Keratinocyte (primary cell): Measurements from ENCODE around the gene SLC39A10. TPM values are rescaled to one million over a fixed set of nuclear protein-coding genes. Genes with fewer than 3 reads are reported as not detected.

Source experiments
- DNase-seq: peaks from one replicate; pipeline ENCODE4 v3.0.0-alpha.2; 2011; ENCODE audit warnings: low read depth, missing footprints, low spot score
- FAIRE-seq: peaks from 2 replicates; lab custom pipeline; 2011; peaks lifted over from hg19 to GRCh38; lab: Jason Lieb, UNC
- H2AFZ ChIP-seq: 2 replicates; pipeline ENCODE4 v1.6.0; 2012; ENCODE audit warnings: low read length, control low read depth, inconsistent platforms; ENCODE audit not compliant: control insufficient read depth
- H3K27ac ChIP-seq: 2 replicates; pipeline ENCODE4 v1.5.1; 2011; ENCODE audit warnings: low read length; ENCODE audit not compliant: control insufficient read depth, insufficient read depth
- H3K27me3 ChIP-seq: 3 replicates; pipeline ENCODE4 v1.6.0; 2011; ENCODE audit warnings: low read length; ENCODE audit not compliant: control insufficient read depth, insufficient read depth; ENCODE audit errors: extremely low read depth
- H3K36me3 ChIP-seq, 2 experiments: 2 replicates in 1 of 2; 3 replicates in 1 of 2; pipeline ENCODE4 v1.5.1; 2011; ENCODE audit warnings: low read length in 2 of 2, mild to moderate bottlenecking in 1 of 2; ENCODE audit not compliant: control insufficient read depth in 2 of 2, insufficient read depth in 2 of 2; ENCODE audit errors: extremely low read depth in 1 of 2
- H3K4me1 ChIP-seq: 3 replicates; pipeline ENCODE4 v1.5.1; 2011; ENCODE audit warnings: low read length; ENCODE audit not compliant: control insufficient read depth, insufficient read depth; ENCODE audit errors: extremely low read depth
- H3K4me2 ChIP-seq: 3 replicates; pipeline ENCODE4 v1.6.0; 2011; ENCODE audit warnings: low read depth, low read length; ENCODE audit not compliant: control insufficient read depth, insufficient read depth; ENCODE audit errors: extremely low read depth
- H3K4me3 ChIP-seq, 3 experiments: fragments of 200-600 bp in 1 of 3; sonication (generic) in 1 of 3; 2 replicates in 2 of 3; 3 replicates in 1 of 3; pipeline ENCODE4 v1.5.1; 2011 to 2016; ENCODE audit warnings: low read length in 3 of 3, mild to moderate bottlenecking in 3 of 3, control low read depth in 2 of 3, inconsistent platforms in 1 of 3, low read depth in 1 of 3, mixed read lengths in 1 of 3, mixed run types in 1 of 3, moderate library complexity in 1 of 3; ENCODE audit not compliant: control insufficient read depth in 2 of 3, insufficient read depth in 2 of 3; ENCODE audit errors: extremely low read depth in 1 of 3
- H3K79me2 ChIP-seq: 2 replicates; pipeline ENCODE4 v1.6.0; 2012; ENCODE audit warnings: low read length; ENCODE audit not compliant: control insufficient read depth, insufficient read depth
- H3K9ac ChIP-seq: 3 replicates; pipeline ENCODE4 v1.6.0; 2011; ENCODE audit warnings: low read length; ENCODE audit not compliant: control insufficient read depth, insufficient read depth; ENCODE audit errors: extremely low read depth
- H3K9me1 ChIP-seq: 3 replicates; pipeline ENCODE4 v1.6.0; 2011; ENCODE audit warnings: low read length; ENCODE audit not compliant: control insufficient read depth, insufficient read depth; ENCODE audit errors: extremely low read depth
- H3K9me3 ChIP-seq: 2 replicates; pipeline ENCODE4 v1.5.1; 2012; ENCODE audit warnings: low read depth, low read length; ENCODE audit not compliant: control insufficient read depth
- H4K20me1 ChIP-seq: 3 replicates; pipeline ENCODE4 v1.6.0; 2011; ENCODE audit warnings: low read length; ENCODE audit not compliant: control insufficient read depth, insufficient read depth; ENCODE audit errors: extremely low read depth
- CTCF ChIP-seq, 3 experiments: IDR thresholded peaks in 1 of 3; conservative IDR thresholded peaks in 1 of 3; optimal IDR thresholded peaks in 1 of 3; 2 replicates in 2 of 3; 3 replicates in 1 of 3; pipeline versions ENCODE3 to v1.5.1; 2011; ENCODE audit warnings: low read length in 3 of 3, mild to moderate bottlenecking in 3 of 3, moderate library complexity in 2 of 3, control low read depth in 1 of 3, inconsistent platforms in 1 of 3; ENCODE audit not compliant: insufficient read depth in 2 of 3; ENCODE audit errors: extremely low read depth in 1 of 3
- EZH2 ChIP-seq: IDR thresholded peaks from one replicate; pipeline ENCODE4 v1.6.1; 2012; ENCODE audit warnings: inconsistent platforms, mild to moderate bottlenecking, low read length, moderate library complexity
- dilution Hi-C: fragments of 300-500 bp; cut with MboI; formaldehyde crosslinking; loops from one replicate; pipeline ENCODE4 v1.7.0; 2020; ENCODE audit warnings: low sequenced_read_pairs; ENCODE audit not compliant: extremely low pct_ligation_motif_present
- polyA plus RNA-seq, 5 experiments: library from polyadenylated mRNA; depleted of rRNA in 3 of 5; stranded (reverse) in 3 of 5; stranded (forward) in 1 of 5; unstranded in 1 of 5; fragments of >200 nt; gene quantifications; 1 replicate in 1 of 5; 2 replicates in 3 of 5; 3 replicates in 1 of 5; pipeline versions ENCODE4 v1.2.1 to v1.2.3, GENCODE V29; 2011 to 2012; ENCODE audit warnings: missing spikeins in 2 of 5, low read depth in 1 of 5, low replicate concordance in 1 of 5

Gene SLC39A10
- polyA plus RNA-seq, 1 donor (not counting 4 experiments of a cell fraction or from before 2014, with no cell fraction given), result 19.4 TPM

DNA sequence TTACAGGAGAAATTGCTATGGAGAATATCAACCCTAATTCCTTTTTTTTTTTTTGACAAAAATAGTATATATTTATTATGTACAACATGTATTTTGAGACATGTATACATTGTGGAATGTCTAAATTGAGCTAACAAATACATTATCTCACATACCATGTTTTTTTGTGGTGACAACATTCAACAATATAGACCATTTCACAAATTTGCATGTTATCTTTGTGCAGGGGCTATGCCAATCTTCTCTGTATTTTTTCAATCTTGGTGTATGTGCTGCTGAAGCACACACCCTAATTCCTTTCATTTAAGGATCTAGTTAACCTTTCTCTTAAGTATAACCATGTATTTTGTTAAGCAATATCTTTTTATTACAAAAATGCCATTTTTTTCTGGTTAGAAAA is 13.2 kb downstream of the SLC39A10 start:
- no peak for FAIRE-seq
- Histone ChIP-seq H3K4me1 (no peaks in the 10 kb centered on the region), H3K4me3 (no peak overlapping the region), H3K79me2 (no peaks in the 10 kb centered on the region), H2AFZ (no peak overlapping the region), H3K27ac (no peak overlapping the region), H3K27me3 (no peaks in the 10 kb centered on the region), H3K36me3 (no peaks in the 10 kb centered on the region), H3K9ac (no peak overlapping the region), H4K20me1 (no peaks in the 10 kb centered on the region), H3K4me2 (no peak overlapping the region), H3K9me3 (no peaks in the 10 kb centered on the region), H3K9me1 (no peaks in the 10 kb centered on the region)
- dilution Hi-C loops, result no loop called here
- no peak for TF ChIP-seq EZH2
- TF ChIP-seq CTCF (optimal IDR thresholded peaks at IDR 0.05 in 1 of 3, IDR thresholded peaks at IDR 0.05 in 1 of 3, conservative IDR thresholded peaks at IDR 0.05 in 1 of 3; ENCODE audit: extremely low read depth in 1 of 3, insufficient read depth in 2 of 3, low read length in 3 of 3), result no peak
- DNase-seq, result no peak

DNA sequence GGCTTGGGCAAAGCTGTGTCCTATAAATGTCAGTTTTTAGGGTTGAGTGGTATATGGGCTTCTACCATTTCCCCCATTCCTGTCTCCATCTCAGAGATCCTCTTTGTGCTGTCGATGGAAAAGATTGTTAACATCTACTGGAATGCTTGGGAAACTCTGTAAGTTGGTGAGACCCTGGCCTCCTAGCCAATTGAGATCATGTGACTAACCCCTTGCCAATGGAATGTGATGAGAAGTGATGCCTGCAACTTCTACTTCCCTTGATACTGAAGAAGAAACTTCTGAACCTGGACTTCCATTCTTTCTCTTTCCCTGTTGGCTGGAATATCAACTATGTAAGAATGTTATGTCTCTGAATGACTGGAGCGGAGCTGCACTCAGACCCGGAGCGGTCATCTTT is 14.5 kb downstream of the SLC39A10 start:
- dilution Hi-C loops, result no loop called here
- FAIRE-seq (peak; percentile 13), DNase-seq (no peak)
- Histone ChIP-seq H3K79me2 (no peaks in the 10 kb centered on the region), H3K4me2 (no peak overlapping the region), H3K9ac (no peak overlapping the region), H3K27ac (no peak overlapping the region), H3K4me3 (no peak overlapping the region), H4K20me1 (no peaks in the 10 kb centered on the region), H3K4me1 (no peaks in the 10 kb centered on the region), H3K9me1 (no peaks in the 10 kb centered on the region), H2AFZ (no peak overlapping the region), H3K27me3 (no peaks in the 10 kb centered on the region), H3K36me3 (no peaks in the 10 kb centered on the region), H3K9me3 (no peaks in the 10 kb centered on the region)
- TF ChIP-seq CTCF (optimal IDR thresholded peaks at IDR 0.05 in 1 of 3, IDR thresholded peaks at IDR 0.05 in 1 of 3, conservative IDR thresholded peaks at IDR 0.05 in 1 of 3; ENCODE audit: extremely low read depth in 1 of 3, insufficient read depth in 2 of 3, low read length in 3 of 3), result no peak
- no peak for TF ChIP-seq EZH2
